SU-DHL-6 (cell line): ENCODE measurements around the gene MRPL39.

Source experiments
- H2AFZ ChIP-seq: fragments of 200-600 bp; sonication (generic); 2 replicates; pipeline ENCODE4 v1.6.1; 2014; ENCODE audit warnings: low read depth, mild to moderate bottlenecking, moderate library complexity, mixed read lengths, antibody characterized with exemption, low read length; ENCODE audit not compliant: severe bottlenecking
- H3F3A ChIP-seq: fragments of 200-600 bp; shearing (Covaris generic); 2 replicates; pipeline ENCODE4 v1.6.0; 2016; ENCODE audit warnings: antibody characterized with exemption, mild to moderate bottlenecking; ENCODE audit not compliant: insufficient read depth
- H3K27ac ChIP-seq: fragments of 200-600 bp; sonication (generic); 2 replicates; pipeline ENCODE4 v1.5.1; 2016; ENCODE audit warnings: low read depth, mild to moderate bottlenecking, low read length, moderate library complexity, mixed read lengths
- H3K27me3 ChIP-seq: fragments of 200-600 bp; sonication (generic), shearing (Covaris generic); 2 replicates; pipeline ENCODE4 v1.6.0; 2014; ENCODE audit warnings: mild to moderate bottlenecking, low read length
- H3K36me3 ChIP-seq: fragments of 200-600 bp; sonication (generic); 2 replicates; pipeline ENCODE4 v1.6.1; 2014; ENCODE audit warnings: mild to moderate bottlenecking, low read length, mixed read lengths
- H3K4me2 ChIP-seq: fragments of 300-600, 200-600 bp; shearing (Covaris generic), sonication (generic); 2 replicates; pipeline ENCODE4 v1.6.0; 2014; ENCODE audit warnings: low read length, low read depth, mild to moderate bottlenecking; ENCODE audit not compliant: poor library complexity, severe bottlenecking
- H3K4me3 ChIP-seq: fragments of 200-600 bp; sonication (generic); 2 replicates; pipeline ENCODE4 v1.5.1; 2014; ENCODE audit warnings: antibody characterized with exemption, low read length, mild to moderate bottlenecking, mixed read lengths; ENCODE audit not compliant: insufficient read depth, poor library complexity, severe bottlenecking
- H3K79me2 ChIP-seq: fragments of 200-600 bp; sonication (generic); 2 replicates; pipeline ENCODE4 v1.6.1; 2014; ENCODE audit warnings: mild to moderate bottlenecking, low read length, moderate library complexity; ENCODE audit not compliant: insufficient read depth
- H3K9ac ChIP-seq: fragments of 200-600 bp; sonication (generic); 2 replicates; pipeline ENCODE4 v1.7.0; 2014; ENCODE audit warnings: mild to moderate bottlenecking, low read length
- H3K9me2 ChIP-seq: fragments of 200-600 bp; sonication (generic); replicated peaks from 2 replicates; pipeline ENCODE4 v1.6.1; 2014; ENCODE audit warnings: low read length; ENCODE audit not compliant: insufficient read depth
- H3K9me3 ChIP-seq: fragments of 200-600 bp; sonication (generic); 2 replicates; pipeline ENCODE4 v1.6.1; 2014; ENCODE audit warnings: low read length, mixed read lengths; ENCODE audit not compliant: insufficient read depth
- H4K20me1 ChIP-seq: fragments of 200-600 bp; sonication (generic); 2 replicates; pipeline ENCODE4 v1.6.1; 2014; ENCODE audit warnings: low read depth, mild to moderate bottlenecking, antibody characterized with exemption, low read length, moderate library complexity, mixed read lengths
- CTCF ChIP-seq: fragments of 200-600 bp; sonication (generic); IDR thresholded peaks from one replicate; pipeline ENCODE4 v1.5.1; 2017; ENCODE audit warnings: antibody characterized with exemption, mild to moderate bottlenecking, low read length, moderate library complexity; ENCODE audit not compliant: insufficient read depth, poor library complexity, severe bottlenecking
- EZH2phosphoT487 ChIP-seq: fragments of 200-600 bp; sonication (generic), shearing (Covaris generic); conservative IDR thresholded peaks from 2 replicates; pipeline ENCODE4 v1.6.1; 2018; ENCODE audit warnings: mild to moderate bottlenecking, antibody characterized with exemption, low read length, moderate library complexity, mixed read lengths

MRPL39 gene

DNA sequence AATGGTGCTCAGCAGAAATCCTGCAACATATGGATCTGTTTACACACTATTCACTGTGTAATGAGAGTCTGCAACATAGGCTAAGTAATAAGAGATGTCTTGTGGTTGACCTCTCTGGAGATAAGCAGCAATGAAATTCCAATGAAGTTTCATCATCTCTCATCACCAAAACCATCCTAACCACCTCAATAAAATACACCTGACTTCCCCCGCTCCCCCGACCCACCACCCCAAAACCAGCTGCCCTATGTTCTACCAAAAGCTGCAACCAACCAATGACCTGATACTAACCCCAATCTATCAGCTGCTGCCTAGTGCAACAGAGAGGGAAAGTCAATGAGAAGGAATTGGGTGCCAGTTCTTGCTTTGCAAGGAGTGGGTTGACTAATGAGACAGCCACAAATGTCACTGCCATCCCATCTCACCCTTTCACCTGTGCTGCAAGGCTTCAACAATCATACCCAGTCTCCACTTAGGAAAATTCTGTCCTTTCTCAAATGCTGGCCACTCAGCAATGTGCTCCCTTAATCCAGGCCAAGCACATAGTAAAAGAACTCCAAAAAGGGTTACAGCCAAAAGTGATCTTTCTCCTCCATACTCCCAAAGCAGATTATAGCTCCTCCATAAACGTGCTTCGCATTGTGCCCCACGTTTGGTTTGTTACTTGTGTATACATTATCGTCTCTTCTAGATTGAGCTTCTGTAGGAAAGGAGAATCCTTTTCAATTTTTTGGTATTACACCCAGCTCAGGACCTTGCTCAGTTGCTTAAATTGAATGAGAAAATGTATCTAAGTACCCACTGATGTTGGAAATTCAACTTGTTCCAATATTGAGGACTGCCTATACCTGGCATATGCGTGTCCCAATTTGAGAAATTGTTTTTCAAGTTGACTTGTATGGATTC, 29.0 kb downstream of the MRPL39 start:
- Histone ChIP-seq H3K79me2 (no peaks in the 10 kb centered on the region), H4K20me1 (no peaks in the 10 kb centered on the region), H3K9me2 (no peaks in the 10 kb centered on the region), H3K36me3 (no peaks in the 10 kb centered on the region), H3K9me3 (no peaks in the 10 kb centered on the region), H3K4me3 (no peak overlapping the region), H3K9ac (no peak overlapping the region), H3F3A (peaks cover 11% of the 10 kb centered on the region), H3K4me2 (no peak overlapping the region), H3K27me3 (no peaks in the 10 kb centered on the region), H3K27ac (no peak overlapping the region), H2AFZ (no peak overlapping the region)
- TF ChIP-seq EZH2phosphoT487: no peak
- no peak for TF ChIP-seq CTCF

DNA sequence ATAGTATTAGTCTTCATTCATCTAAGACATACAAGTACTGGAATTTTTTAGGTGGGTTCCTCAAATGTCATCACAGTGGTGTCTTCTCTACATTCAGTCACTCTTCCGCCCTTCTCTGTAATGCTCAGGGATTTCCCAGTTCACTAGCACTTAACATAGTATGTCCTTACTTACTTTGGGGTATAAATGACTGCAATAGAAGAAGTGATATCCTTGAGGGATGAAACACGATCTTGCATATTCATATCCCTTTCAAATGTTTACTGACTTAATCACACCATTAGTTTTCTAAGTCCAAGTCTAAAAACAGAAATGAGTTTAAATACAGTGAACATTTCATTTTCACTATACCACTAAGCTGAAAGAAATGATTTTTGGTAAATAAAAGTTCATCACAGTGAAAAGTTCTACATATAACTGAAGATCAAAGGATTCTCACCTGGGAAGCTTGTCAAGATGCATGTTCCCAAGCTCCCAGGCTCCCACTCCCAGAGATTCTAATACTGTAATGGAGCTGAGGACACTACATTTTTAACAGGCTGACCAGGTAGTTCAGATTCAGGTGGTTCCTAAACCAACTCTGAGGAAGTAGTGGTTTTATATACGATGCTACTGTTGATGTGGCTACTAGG, 29.7 kb downstream of the MRPL39 start:
- H3K36me3 ChIP-seq: no peaks in the 10 kb centered on the region

GRCh38 chr21:25573409-25574206, 33.7 kb downstream of the MRPL39 start:
- H3K36me3 ChIP-seq: 0 out of 2 replicates have a peak, but pooled peaks cover 2% of the 10 kb centered on the region
- peaks cover 37% of the 10 kb centered on the region for H3F3A ChIP-seq
- peak overlapping the region; percentile 38 for H2AFZ ChIP-seq
- H3K4me2 ChIP-seq: peak overlapping the region; percentile 89
- H3K4me3 ChIP-seq: peak overlapping the region; percentile 41
- H3K9ac ChIP-seq: peak overlapping the region; percentile 46
- H3K27me3 ChIP-seq: no peaks in the 10 kb centered on the region
- H3K9me2 ChIP-seq: no peaks in the 10 kb centered on the region
- TF ChIP-seq EZH2phosphoT487 (no peak), CTCF (no peak)
- no peaks in the 10 kb centered on the region for H3K9me3 ChIP-seq
- H3K79me2 ChIP-seq: no peaks in the 10 kb centered on the region; the same call in 1 of the 2 replicates
- no peaks in the 10 kb centered on the region for H4K20me1 ChIP-seq
- peak overlapping the region; percentile 94 for H3K27ac ChIP-seq

More for the DNA sequence above, 29.7 kb downstream of the MRPL39 start:
- Histone ChIP-seq H3K27me3 (no peaks in the 10 kb centered on the region), H3F3A (peaks cover 19% of the 10 kb centered on the region), H3K9ac (no peak overlapping the region), H3K9me2 (no peaks in the 10 kb centered on the region), H3K79me2 (no peaks in the 10 kb centered on the region), H4K20me1 (no peaks in the 10 kb centered on the region), H3K9me3 (no peaks in the 10 kb centered on the region), H2AFZ (no peak overlapping the region), H3K4me2 (no peak overlapping the region), H3K4me3 (no peak overlapping the region), H3K27ac (no peak overlapping the region)
- TF ChIP-seq EZH2phosphoT487 (no peak), CTCF (no peak)
